Iris pigment epithelial cell (primary cell): ENCODE results near the gene FGD6.
"Not testable (repeated sequence)": the region's sequence is repeated elsewhere in the genome, so short reads cannot be mapped to it uniquely, and the experiment has no call there.

Experiments
- DNase-seq: peaks from one replicate; pipeline ENCODE4 v3.0.0-alpha.2; 2011; ENCODE audit warnings: low read depth

The FGD6 gene

GRCh38 chr12:95234187-95234586, 16.9 kb upstream of the FGD6 start:
- not testable (repeated sequence) for DNase-seq

- DNase-seq = peak; percentile 83
Measured at GRCh38 chr12:95231190-95231589, 13.9 kb upstream of the FGD6 start.

- DNase-seq = no peak
Measured at GRCh38 chr12:95230313-95230712, 13.0 kb upstream of the FGD6 start.

GRCh38 chr12:95229636-95230035, 12.4 kb upstream of the FGD6 start:
- DNase-seq = no peak

GRCh38 chr12:95228617-95229016, 11.3 kb upstream of the FGD6 start:
- no peak for DNase-seq

- no peak for DNase-seq
Measured at GRCh38 chr12:95227818-95228356, 10.6 kb upstream of the FGD6 start.

GRCh38 chr12:95225645-95226212, 8.5 kb upstream of the FGD6 start:
- DNase-seq = no peak

GRCh38 chr12:95224202-95225170, 7.2 kb upstream of the FGD6 start:
- peak; percentile 86 for DNase-seq

- no peak for DNase-seq
Measured at GRCh38 chr12:95220726-95221125, 3.5 kb upstream of the FGD6 start.

- DNase-seq = no peak
Measured at GRCh38 chr12:95220190-95220589, 2.9 kb upstream of the FGD6 start.

GRCh38 chr12:95218150-95219133, 1.2 kb upstream of the FGD6 start:
- DNase-seq = peak; percentile 65

- no peak for DNase-seq
Measured at GRCh38 chr12:95216711-95217376, 423 bp downstream of the FGD6 start.

- DNase-seq = peak; percentile 91
Measured at GRCh38 chr12:95215949-95216348, 1.3 kb downstream of the FGD6 start.

GRCh38 chr12:95214466-95214865, 2.8 kb downstream of the FGD6 start:
- no peak for DNase-seq

GRCh38 chr12:95213928-95214327, 3.3 kb downstream of the FGD6 start:
- no peak for DNase-seq

GRCh38 chr12:95213119-95213518, 4.1 kb downstream of the FGD6 start:
- no peak for DNase-seq

- DNase-seq = no peak
Measured at GRCh38 chr12:95212586-95212985, 4.7 kb downstream of the FGD6 start.

GRCh38 chr12:95208678-95209077, 8.6 kb downstream of the FGD6 start:
- no peak for DNase-seq

GRCh38 chr12:95207407-95207806, 9.9 kb downstream of the FGD6 start:
- no peak for DNase-seq

- no peak for DNase-seq
Measured at GRCh38 chr12:95206916-95207315, 10.4 kb downstream of the FGD6 start.

GRCh38 chr12:95205685-95206084, 11.6 kb downstream of the FGD6 start:
- peak; percentile 95 for DNase-seq
